GM19455 (cell line): ENCODE measurements around the gene INF2.
"Not testable (repeated sequence)": the region's sequence is repeated elsewhere in the genome, so short reads cannot be mapped to it uniquely, and the experiment has no call there.

Experiments used
- ATAC-seq: cut with Tn5 transposase; IDR thresholded peaks from one replicate; pipeline ENCODE4 v1.9.1; 2021; ENCODE audit not compliant: unreplicated experiment

INF2 gene

GRCh38 chr14:104689109-104689880 is at the start of gene INF2:
Gene INF2, plus strand, starts transcription at chr14:104689618. Its CDS starts 11,748 bp downstream, at chr14:104701366.
- peak; percentile 63 for ATAC-seq

GRCh38 chr14:104639885-104640548 is 49.4 kb upstream of the INF2 start:
- ATAC-seq, result no peak

GRCh38 chr14:104640681-104641080 is 48.7 kb upstream of the INF2 start:
- ATAC-seq, result no peak

GRCh38 chr14:104641753-104642539 is 47.5 kb upstream of the INF2 start:
- ATAC-seq, result no peak

- no peak for ATAC-seq
Measured at GRCh38 chr14:104642540-104642868, 46.9 kb upstream of the INF2 start.

GRCh38 chr14:104643306-104643705 is 46.1 kb upstream of the INF2 start:
- ATAC-seq, result no peak

GRCh38 chr14:104644091-104644635 is 45.3 kb upstream of the INF2 start:
- ATAC-seq, result no peak

- no peak for ATAC-seq
Measured at GRCh38 chr14:104644656-104645378, 44.6 kb upstream of the INF2 start.

- no peak for ATAC-seq
Measured at GRCh38 chr14:104647467-104648043, 41.9 kb upstream of the INF2 start.

- no peak for ATAC-seq
Measured at GRCh38 chr14:104650057-104650980, 39.1 kb upstream of the INF2 start.

- ATAC-seq, result no peak
Measured at GRCh38 chr14:104650981-104651875, 38.2 kb upstream of the INF2 start.

- no peak for ATAC-seq
Measured at GRCh38 chr14:104651876-104652260, 37.5 kb upstream of the INF2 start.

- no peak for ATAC-seq
Measured at GRCh38 chr14:104652386-104652785, 37.0 kb upstream of the INF2 start.

- ATAC-seq, result not testable (repeated sequence)
Measured at GRCh38 chr14:104653130-104653920, 36.1 kb upstream of the INF2 start.

GRCh38 chr14:104654119-104654518 is 35.3 kb upstream of the INF2 start:
- ATAC-seq, result no peak

GRCh38 chr14:104655128-104655848 is 34.1 kb upstream of the INF2 start:
- no peak for ATAC-seq
